Fibroblast of villous mesenchyme (primary cell): ENCODE results near the gene PARL. TPM values are rescaled to one million over a fixed set of nuclear protein-coding genes. Genes with fewer than 3 reads are reported as not detected.
"Not testable (repeated sequence)": the region's sequence is repeated elsewhere in the genome, so short reads cannot be mapped to it uniquely, and the experiment has no call there.

Experiments
- DNase-seq: peaks from one replicate; pipeline ENCODE4 v3.0.0-alpha.2; 2010; ENCODE audit warnings: low read depth
- H3K4me3 ChIP-seq: 2 replicates; pipeline ENCODE4 v1.5.1; 2011; ENCODE audit warnings: low read depth, mild to moderate bottlenecking, low read length
- total RNA-seq: library from RNA; depleted of rRNA; stranded (reverse); fragments of >200 nt; gene quantifications from 2 replicates; pipeline ENCODE4 v1.2.3, GENCODE V29; 2012
- TF ChIP-seq, protein P1 (sequence below): IDR thresholded peaks from 2 replicates; pipeline ENCODE4 v1.5.1; 2012; ENCODE audit warnings: low read depth, mild to moderate bottlenecking, low read length; ENCODE audit not compliant: insufficient read depth

The PARL gene
- total RNA-seq, 1 donor: 31.5 TPM

DNA sequence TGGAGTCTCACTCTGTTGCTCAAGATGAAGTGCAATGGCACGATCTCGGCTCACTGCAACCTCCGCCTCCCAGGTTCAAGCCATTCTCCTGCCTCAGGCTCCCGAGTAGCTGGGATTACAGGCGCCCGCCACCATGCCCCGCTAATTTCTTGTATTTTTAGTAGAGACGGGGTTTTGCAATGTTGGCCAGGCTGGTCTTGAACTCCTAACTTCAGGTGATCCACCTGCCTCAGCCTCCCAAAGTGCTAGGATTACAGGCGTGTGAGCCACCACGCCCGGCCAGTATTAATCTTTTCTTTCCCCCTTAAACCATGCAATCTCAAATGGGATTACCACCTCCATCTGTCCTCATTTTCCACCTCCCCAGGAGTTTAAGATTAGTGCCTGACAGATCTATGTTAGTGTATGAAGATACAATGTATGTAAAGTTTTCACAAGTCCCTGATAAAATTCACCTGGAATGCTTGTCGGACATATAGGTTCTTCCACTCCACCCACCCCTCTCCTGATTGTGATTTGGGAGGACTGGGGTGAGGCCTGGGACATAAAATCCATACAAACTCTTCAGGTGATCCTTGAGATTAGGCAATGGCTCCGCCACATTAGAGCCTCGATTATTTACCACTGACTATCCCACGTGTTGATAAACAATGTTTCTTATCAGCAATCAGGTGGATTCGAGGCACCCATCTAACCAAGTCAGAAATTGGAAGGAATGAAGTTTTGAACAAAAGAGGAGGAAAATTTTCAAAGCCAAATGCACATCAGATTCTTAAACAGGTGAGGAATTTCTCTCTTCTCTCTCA lies 1.2 kb downstream of the PARL start:
- TF ChIP-seq, protein P1, sequence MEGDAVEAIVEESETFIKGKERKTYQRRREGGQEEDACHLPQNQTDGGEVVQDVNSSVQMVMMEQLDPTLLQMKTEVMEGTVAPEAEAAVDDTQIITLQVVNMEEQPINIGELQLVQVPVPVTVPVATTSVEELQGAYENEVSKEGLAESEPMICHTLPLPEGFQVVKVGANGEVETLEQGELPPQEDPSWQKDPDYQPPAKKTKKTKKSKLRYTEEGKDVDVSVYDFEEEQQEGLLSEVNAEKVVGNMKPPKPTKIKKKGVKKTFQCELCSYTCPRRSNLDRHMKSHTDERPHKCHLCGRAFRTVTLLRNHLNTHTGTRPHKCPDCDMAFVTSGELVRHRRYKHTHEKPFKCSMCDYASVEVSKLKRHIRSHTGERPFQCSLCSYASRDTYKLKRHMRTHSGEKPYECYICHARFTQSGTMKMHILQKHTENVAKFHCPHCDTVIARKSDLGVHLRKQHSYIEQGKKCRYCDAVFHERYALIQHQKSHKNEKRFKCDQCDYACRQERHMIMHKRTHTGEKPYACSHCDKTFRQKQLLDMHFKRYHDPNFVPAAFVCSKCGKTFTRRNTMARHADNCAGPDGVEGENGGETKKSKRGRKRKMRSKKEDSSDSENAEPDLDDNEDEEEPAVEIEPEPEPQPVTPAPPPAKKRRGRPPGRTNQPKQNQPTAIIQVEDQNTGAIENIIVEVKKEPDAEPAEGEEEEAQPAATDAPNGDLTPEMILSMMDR: no peak
- peak overlapping the region; percentile 96 for H3K4me3 ChIP-seq
- DNase-seq: no peak

DNA sequence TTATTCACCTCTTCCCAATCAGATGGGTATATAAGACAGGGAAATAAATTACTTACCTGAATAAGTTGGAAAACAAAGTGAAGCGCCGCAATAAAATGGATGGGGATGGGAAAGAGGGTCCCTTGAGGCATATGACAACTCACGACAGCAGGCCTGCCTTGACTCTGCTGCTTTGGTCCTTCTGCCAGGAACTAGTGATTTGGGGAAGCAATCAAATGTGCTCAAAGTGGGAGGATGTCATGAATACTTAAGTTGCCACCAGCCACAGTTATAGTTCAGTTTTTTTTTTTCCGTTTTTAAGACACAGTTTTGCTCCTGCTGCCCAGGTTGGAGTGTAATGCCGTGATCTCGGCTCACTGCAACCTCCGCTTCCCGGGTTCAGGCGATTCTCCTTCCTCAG lies 4.6 kb downstream of the PARL start:
- TF ChIP-seq, protein P1: no peak
- DNase-seq: no peak
- H3K4me3 ChIP-seq: no peak overlapping the region

DNA sequence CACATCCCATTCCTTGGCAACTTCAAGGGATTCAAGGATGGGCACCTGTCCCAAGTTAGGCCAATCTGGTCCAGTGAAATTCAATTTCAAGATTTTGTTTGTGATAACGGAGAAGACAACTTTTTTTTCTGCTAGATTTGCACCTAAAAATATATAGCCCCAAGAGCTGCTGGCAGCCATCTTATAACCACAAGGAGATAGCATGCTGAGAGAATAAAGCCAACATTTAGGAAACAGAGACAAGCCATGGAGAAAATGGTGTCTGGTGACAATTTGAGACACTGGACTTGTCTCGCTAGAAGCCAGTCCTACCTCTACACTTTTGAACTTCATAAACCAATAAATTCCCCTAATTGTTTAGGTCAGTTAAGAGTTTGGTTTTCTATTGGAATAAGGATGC lies 5.4 kb downstream of the PARL start:
- DNase-seq: no peak
- H3K4me3 ChIP-seq: no peak overlapping the region
- TF ChIP-seq, protein P1: no peak

DNA sequence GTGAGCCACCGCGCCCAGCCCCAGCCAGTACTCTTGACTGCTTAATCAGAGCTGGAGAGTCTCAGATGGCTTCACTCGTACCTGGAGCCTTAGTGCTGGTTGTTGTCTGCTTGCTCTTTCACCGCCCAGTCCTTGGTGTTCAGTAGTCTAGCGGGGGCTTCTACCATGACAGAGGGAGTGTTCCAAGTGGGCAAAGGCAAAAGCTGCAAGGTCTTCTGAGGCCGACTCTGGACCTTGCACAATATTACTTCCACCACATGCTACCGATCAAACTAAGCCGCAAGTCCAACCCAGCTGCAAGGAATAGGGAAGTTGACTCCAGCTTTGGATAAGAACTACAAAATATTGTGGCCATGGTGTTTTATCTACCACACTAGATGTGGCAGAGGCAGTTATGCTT lies 6.6 kb downstream of the PARL start:
- DNase-seq: peak; percentile 82
- TF ChIP-seq, protein P1: no peak
- H3K4me3 ChIP-seq: no peak overlapping the region

DNA sequence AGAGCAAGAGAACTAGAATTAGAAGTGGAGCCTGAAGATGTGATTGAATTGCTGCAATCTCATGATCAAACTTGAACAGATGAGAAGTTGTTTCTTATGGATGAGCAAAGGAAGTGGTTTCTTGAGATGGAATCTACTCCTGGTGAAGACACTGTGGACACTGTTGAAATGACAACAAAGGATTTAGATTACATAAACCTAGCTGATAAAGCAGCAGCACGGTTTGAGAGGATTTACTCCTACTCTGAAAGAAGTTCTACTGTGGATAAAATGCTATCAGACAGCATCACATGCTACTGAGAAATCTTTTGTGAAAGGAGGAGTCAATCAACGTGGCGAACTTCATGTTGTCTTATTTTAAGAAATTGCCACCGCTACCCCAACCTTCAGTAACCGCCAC lies 7.5 kb downstream of the PARL start:
- peak; percentile 63 for DNase-seq
- H3K4me3 ChIP-seq: not testable (repeated sequence)

DNA sequence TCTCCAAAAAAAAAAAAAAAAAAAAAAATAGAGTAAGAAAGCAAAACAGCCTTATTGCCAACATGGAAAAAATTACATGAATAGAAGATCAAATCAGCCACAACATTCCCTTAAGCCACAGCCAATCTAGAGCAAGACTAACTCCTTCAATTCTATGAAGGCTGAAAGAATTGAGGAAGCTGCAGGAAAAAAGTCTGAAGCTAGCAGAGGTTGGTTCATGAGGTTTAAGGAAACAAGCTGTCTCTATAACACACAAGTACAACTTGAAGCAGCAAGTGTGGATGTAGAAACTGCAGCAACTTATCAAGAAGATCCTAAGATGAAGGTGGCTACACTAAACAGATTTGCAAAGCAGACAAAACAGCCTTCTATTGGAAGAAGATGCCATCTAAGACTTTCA lies 9.3 kb downstream of the PARL start:
- TF ChIP-seq, protein P1: no peak
- no peak for DNase-seq
- no peak overlapping the region for H3K4me3 ChIP-seq

DNA sequence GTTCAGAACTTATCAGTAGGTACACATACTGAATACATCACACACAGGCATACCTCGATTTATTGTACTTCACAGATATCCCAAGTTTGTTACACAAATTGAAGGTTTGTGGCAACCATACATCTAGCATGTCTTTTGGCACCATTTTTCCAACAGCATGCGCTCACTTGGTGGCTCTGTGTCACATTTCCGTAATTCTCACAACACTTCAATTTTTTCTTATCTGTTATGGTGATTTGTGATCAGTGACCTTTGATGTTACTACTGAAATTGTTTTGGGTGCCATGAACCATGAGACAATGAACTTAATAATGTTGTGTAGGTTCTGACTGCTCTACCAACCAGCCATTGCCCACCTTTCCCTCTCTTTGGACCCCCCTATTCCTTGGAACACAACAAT lies 10.8 kb downstream of the PARL start:
- DNase-seq: no peak
- H3K4me3 ChIP-seq: no peak overlapping the region
- TF ChIP-seq, protein P1: no peak
